ENCODE results near the gene SLC12A4.
"Not testable (repeated sequence)": the region's sequence is repeated elsewhere in the genome, so short reads cannot be mapped to it uniquely, and the experiment has no call there.

SLC12A4 gene

DNA sequence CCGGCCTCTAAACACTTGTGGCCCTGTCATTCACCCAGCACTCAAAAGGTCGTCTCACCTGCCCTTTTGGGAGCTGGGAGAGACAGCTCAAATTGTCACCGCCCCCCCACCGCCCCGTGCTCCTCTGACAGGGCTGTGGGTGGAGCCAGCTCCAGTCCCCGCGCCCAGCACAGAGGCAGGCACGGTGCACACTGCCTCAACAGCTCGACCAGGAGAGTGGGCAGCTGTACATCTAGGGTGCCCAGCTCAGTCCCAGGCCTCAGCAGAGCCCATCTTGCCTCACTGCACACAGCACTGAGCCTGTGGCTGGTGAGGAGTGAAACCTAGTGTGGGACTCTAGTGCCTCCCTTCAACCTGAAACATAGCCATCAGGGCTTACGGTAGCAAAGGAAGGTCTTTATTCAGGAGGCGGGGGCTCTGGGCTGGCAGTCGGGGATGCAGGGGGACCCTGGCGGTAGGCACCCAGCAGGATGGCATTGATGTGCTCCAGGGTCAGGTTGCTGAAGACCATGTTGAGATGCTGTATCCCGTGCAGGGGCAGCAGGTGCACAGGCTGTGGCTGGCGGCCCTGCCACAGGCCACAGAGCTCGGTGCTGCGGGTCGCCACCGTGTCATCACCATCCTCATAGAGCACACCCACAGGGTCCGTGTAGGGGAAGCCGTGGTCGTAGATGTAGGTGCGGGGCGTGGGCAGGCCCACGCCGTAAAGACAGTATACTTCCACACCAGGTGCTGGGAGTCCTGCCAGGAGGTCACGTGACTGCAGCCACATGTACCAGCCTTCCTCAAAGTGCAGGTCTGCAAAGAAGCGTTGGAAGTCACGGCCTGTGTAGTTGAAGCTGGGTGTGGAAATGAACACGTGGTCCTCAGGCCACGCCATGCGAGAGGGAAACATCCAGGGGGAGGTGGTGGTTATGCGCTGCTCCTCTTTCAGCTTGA lies 28.7 kb downstream of the SLC12A4 start:
- Histone ChIP-seq H3K4me1 (ENCODE audit: control insufficient read depth, insufficient read depth, low read length, unreplicated experiment) (peaks cover 14% of the 10 kb centered on the region), H3K27ac (ENCODE audit: low read depth, low read length) (no peak overlapping the region), H3K36me3 (ENCODE audit: insufficient read depth, low read length) (peaks cover 3% of the 10 kb centered on the region; the same call in 1 of the 2 replicates), H3K79me2 (ENCODE audit: control insufficient read depth, insufficient read depth, low read length, unreplicated experiment) (peaks cover 8% of the 10 kb centered on the region), H2AFZ (ENCODE audit: low read length, unreplicated experiment) (no peak overlapping the region), H3K4me3 (ENCODE audit: low read depth, low read length) (no peak overlapping the region), H3K27me3 (ENCODE audit: insufficient read depth, low read length) (no peaks in the 10 kb centered on the region)

DNA sequence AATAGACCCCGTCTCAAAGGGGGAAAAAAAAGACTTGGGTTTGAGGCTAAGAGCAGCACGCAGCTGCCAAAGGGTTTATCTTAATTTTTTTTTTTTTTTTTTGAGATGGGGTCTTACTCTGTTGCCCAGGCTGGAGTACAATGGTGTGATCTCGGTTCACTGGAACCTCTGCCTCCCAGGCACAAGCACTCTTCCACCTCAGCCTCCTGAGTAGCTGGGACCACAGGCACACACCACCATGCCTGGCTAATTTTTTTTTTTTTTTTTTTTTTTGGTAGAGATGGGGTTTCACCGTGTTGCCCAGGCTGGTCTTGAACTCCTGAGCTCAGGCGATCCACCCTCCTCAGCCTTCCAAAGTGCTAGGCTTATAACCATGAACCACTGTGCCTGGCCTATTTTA lies 30.7 kb downstream of the SLC12A4 start:
- H3K27me3 ChIP-seq (ENCODE audit: insufficient read depth, low read length); H2AFZ ChIP-seq (ENCODE audit: low read length, unreplicated experiment); H3K79me2 ChIP-seq (ENCODE audit: control insufficient read depth, insufficient read depth, low read length, unreplicated experiment); H3K4me3 ChIP-seq (ENCODE audit: low read depth, low read length); H3K36me3 ChIP-seq (ENCODE audit: insufficient read depth, low read length); H3K27ac ChIP-seq (ENCODE audit: low read depth, low read length): not testable (repeated sequence)
- peaks cover 17% of the 10 kb centered on the region for H3K4me1 ChIP-seq (ENCODE audit: control insufficient read depth, insufficient read depth, low read length, unreplicated experiment)

DNA sequence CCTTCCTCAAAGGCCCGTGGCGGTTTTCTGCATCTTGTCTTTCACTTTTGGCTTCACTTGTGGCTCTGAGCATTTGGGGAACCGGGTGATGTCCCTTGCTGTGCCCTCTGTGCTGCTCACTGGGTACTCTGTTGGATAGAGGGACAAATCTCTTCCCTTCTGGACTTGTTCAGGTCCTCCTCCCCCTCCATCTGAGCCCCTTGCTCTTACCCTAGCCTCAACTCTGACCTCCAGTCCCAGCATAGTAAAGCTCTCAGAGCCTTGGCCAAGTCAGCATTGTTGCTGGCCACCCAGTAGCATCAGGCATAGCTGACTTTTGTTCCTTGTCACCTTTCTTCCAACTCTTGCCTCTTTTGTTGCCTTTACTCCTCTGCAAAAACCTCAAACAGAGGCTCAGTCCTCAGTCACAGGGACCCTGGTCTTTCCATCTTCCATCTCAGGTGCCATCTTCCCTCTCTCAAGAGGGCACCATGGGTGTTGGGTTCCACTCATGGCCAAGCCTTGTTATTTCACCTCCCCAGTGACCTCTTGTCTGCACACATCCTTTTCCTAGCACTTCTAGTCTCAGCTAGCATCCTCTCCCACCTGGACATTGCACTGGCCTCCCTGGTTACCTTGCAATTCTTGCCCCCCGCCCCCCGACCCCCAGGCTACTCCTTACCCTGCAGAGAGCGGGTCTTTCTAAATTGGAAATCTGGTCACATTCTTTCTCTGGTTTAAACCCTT lies 31.4 kb downstream of the SLC12A4 start:
- H2AFZ ChIP-seq (ENCODE audit: low read length, unreplicated experiment) = no peak overlapping the region
- H3K4me1 ChIP-seq (ENCODE audit: control insufficient read depth, insufficient read depth, low read length, unreplicated experiment) = peaks cover 17% of the 10 kb centered on the region

DNA sequence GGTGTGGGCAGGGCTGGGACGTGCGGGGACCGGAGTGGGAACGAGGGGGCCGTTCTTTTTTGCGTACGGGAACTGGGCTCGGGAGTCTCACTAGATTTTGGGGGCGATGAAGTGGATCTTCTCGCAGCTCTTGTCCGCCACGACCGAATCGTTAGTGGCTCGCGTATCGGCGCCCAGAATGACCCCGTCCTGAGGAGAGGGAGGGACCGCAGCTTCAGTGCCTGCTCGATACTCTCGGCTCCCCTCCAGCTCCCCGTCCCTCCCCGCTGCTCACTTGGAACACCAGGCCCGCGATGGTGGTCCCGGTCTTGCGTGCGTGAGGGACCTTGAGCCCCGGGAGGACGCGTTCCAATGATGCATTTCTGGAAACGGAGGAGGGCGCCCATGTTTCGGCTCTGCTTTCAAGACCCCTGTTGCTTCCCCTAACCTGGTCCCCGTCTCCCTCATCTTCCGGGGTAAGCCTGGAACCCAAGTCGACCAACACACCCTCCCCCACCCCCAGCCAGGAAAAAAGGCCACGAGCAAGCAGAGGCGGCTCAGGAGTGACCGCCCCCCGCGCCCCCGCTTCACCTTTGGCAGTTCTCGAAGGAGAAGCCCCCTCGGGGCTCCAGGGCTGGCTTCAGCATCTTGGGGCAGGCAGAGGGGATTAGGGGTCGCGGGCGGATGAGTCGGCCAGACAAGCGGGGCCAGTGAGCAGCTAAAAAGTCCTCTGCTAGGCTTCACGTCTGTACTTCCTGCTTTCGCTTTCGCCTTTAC lies 32.1 kb downstream of the SLC12A4 start, which contains the start of gene PSMB10:
PSMB10 (minus strand) TSS at position 727 of the 756 bp plus-strand sequence; CDS start at position 626, 101 bp downstream.
- H3K79me2 ChIP-seq (ENCODE audit: control insufficient read depth, insufficient read depth, low read length, unreplicated experiment) = peaks cover 8% of the 10 kb centered on the region
- H3K27ac ChIP-seq (ENCODE audit: low read depth, low read length) = peak within 1 kb of the TSS; percentile 66
- peak within 1 kb of the TSS; percentile 36 for H2AFZ ChIP-seq (ENCODE audit: low read length, unreplicated experiment)
- H3K4me1 ChIP-seq (ENCODE audit: control insufficient read depth, insufficient read depth, low read length, unreplicated experiment) = peaks cover 17% of the 10 kb centered on the region
- peak within 1 kb of the TSS; percentile 90 for H3K4me3 ChIP-seq (ENCODE audit: low read depth, low read length)
- no peaks in the 10 kb centered on the region for H3K27me3 ChIP-seq (ENCODE audit: insufficient read depth, low read length)
- peaks cover 3% of the 10 kb centered on the region; the same call in 1 of the 2 replicates for H3K36me3 ChIP-seq (ENCODE audit: insufficient read depth, low read length)

More for the DNA sequence above, 31.4 kb downstream of the SLC12A4 start:
- peaks cover 8% of the 10 kb centered on the region for H3K79me2 ChIP-seq (ENCODE audit: control insufficient read depth, insufficient read depth, low read length, unreplicated experiment)
- peaks cover 3% of the 10 kb centered on the region; the same call in 1 of the 2 replicates for H3K36me3 ChIP-seq (ENCODE audit: insufficient read depth, low read length)
- peak overlapping the region; percentile 66 for H3K27ac ChIP-seq (ENCODE audit: low read depth, low read length)
- no peaks in the 10 kb centered on the region for H3K27me3 ChIP-seq (ENCODE audit: insufficient read depth, low read length)
- peak overlapping the region; percentile 90 for H3K4me3 ChIP-seq (ENCODE audit: low read depth, low read length)

DNA sequence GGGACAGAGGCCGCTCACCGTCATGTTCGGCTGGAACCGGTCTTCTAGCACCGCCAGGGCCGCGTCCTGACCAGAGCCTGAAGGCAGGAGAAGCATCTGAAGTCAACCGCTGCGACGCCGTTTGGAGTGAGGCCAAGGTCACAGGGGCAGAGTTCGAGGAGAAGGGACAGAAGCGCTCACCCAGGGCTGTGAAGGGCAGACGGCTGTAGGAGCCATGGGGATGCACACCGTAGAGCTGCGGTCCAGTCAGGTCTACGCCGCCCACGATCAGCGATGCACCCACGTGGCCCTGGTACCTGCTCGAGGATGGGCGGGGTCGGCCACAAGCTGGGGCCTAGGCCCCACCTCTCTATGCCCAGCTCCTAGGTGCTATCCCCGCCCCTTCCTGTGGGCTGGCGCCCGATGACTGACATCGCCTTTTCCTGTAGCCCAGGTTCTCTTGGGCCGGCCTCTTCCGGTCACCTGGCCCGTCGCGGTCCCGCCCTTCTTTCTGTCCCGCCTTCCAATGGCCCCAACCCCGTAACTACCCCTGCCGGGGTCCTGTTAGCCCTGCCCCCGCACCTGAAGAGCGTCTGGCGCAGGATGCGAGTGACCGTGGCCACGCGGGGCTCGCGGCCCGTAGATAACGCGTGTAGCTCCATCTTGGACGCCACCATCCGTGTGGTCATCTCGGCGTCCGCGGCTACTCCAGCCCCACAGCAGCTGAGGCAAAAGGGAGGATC lies 32.9 kb downstream of the SLC12A4 start:
- Histone ChIP-seq H3K4me3 (ENCODE audit: low read depth, low read length) (peak overlapping the region; percentile 90), H3K79me2 (ENCODE audit: control insufficient read depth, insufficient read depth, low read length, unreplicated experiment) (peaks cover 8% of the 10 kb centered on the region), H3K36me3 (ENCODE audit: insufficient read depth, low read length) (peaks cover 3% of the 10 kb centered on the region; the same call in 1 of the 2 replicates), H3K27me3 (ENCODE audit: insufficient read depth, low read length) (no peaks in the 10 kb centered on the region), H2AFZ (ENCODE audit: low read length, unreplicated experiment) (no peak overlapping the region), H3K4me1 (ENCODE audit: control insufficient read depth, insufficient read depth, low read length, unreplicated experiment) (peaks cover 17% of the 10 kb centered on the region), H3K27ac (ENCODE audit: low read depth, low read length) (peak overlapping the region; percentile 66)

DNA sequence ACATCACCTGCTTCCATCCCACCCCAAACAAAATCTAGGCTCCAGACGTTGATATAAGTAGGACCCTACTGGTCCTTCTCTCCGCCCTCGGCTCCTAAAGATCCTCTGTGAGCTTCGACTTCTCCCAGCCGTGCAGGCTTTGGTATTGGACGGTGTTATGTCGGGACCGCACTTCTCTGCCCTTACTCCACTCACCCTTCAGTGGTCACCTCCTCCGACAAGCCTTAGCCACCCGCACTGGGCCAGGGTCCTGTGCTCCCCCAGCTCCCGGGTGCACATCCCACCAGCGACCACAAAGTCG lies 33.4 kb downstream of the SLC12A4 start:
- Histone ChIP-seq H2AFZ (ENCODE audit: low read length, unreplicated experiment) (no peak overlapping the region), H3K79me2 (ENCODE audit: control insufficient read depth, insufficient read depth, low read length, unreplicated experiment) (peaks cover 6% of the 10 kb centered on the region), H3K4me3 (ENCODE audit: low read depth, low read length) (peak overlapping the region; percentile 90), H3K27me3 (ENCODE audit: insufficient read depth, low read length) (no peaks in the 10 kb centered on the region), H3K27ac (ENCODE audit: low read depth, low read length) (no peak overlapping the region), H3K4me1 (ENCODE audit: control insufficient read depth, insufficient read depth, low read length, unreplicated experiment) (peaks cover 17% of the 10 kb centered on the region), H3K36me3 (ENCODE audit: insufficient read depth, low read length) (peaks cover 3% of the 10 kb centered on the region; the same call in 1 of the 2 replicates)

DNA sequence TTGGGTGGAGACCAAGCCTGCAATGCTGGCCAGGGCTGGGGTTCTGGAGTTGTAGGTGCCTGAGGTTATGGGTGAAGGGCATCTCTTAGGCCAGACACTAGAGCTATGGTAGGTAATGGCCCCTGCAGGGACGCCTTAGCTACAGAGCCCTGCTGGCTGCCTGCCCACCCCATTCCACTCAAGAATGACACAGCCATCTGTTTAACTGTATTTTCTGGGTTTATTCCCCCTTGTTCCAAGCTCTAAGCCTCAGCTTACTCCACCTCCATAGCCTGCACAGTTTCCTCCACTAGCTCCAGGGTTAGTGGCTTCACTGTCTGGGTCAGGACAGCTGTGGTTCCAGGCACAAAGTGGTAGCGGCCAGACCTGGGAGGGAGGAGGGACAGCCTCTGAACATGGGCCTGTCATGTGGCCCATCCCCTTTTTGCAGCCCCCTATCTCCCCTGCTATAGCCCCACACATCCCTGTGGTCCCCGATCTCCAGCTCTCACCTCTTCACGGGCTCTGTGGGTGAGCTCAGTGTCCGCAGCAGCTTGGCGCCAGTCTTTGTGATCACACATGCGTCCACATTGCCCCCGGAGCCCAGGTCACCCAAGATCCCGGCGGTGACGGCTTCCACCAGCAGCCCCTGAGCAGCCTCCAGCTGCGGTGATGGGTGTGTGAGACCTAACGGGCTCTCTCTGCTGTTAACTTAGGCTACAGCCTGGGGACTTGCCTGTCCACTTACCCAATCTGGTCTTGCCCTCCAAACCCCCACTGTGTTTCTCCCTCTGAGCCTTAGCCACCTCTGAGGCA lies 33.9 kb downstream of the SLC12A4 start:
- Histone ChIP-seq H3K4me3 (ENCODE audit: low read depth, low read length) (peak overlapping the region; percentile 90), H2AFZ (ENCODE audit: low read length, unreplicated experiment) (no peak overlapping the region), H3K27ac (ENCODE audit: low read depth, low read length) (no peak overlapping the region)

DNA sequence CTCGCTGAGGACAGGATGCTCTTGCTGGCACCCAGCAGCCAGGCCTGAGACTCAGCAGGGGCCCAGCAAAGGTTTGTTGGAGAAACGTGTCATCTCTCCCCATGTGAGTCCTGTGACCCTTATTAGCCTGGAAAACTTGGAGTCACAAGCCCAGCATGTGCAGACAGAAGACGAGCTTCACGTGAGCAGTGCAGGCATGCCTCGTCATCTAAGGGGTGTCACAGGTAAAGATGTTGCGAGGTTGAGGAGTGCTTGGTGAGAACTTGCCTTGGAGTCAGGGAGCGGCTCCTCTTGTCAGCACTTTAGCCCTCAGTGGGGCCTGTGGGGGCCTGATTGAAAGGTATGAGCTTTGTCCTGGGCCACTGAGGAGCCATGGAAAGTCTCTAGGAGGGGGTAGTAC lies 34.6 kb downstream of the SLC12A4 start:
- Histone ChIP-seq H2AFZ (ENCODE audit: low read length, unreplicated experiment) (no peak overlapping the region), H3K4me3 (ENCODE audit: low read depth, low read length) (no peak overlapping the region), H3K27ac (ENCODE audit: low read depth, low read length) (no peak overlapping the region), H3K27me3 (ENCODE audit: insufficient read depth, low read length) (no peaks in the 10 kb centered on the region), H3K36me3 (ENCODE audit: insufficient read depth, low read length) (no peaks in the 10 kb centered on the region), H3K4me1 (ENCODE audit: control insufficient read depth, insufficient read depth, low read length, unreplicated experiment) (peaks cover 17% of the 10 kb centered on the region), H3K79me2 (ENCODE audit: control insufficient read depth, insufficient read depth, low read length, unreplicated experiment) (peaks cover 5% of the 10 kb centered on the region)

More for the DNA sequence above, 33.9 kb downstream of the SLC12A4 start:
- peaks cover 5% of the 10 kb centered on the region for H3K79me2 ChIP-seq (ENCODE audit: control insufficient read depth, insufficient read depth, low read length, unreplicated experiment)
- no peaks in the 10 kb centered on the region for H3K27me3 ChIP-seq (ENCODE audit: insufficient read depth, low read length)
- H3K4me1 ChIP-seq (ENCODE audit: control insufficient read depth, insufficient read depth, low read length, unreplicated experiment) = peaks cover 17% of the 10 kb centered on the region
- H3K36me3 ChIP-seq (ENCODE audit: insufficient read depth, low read length) = no peaks in the 10 kb centered on the region

DNA sequence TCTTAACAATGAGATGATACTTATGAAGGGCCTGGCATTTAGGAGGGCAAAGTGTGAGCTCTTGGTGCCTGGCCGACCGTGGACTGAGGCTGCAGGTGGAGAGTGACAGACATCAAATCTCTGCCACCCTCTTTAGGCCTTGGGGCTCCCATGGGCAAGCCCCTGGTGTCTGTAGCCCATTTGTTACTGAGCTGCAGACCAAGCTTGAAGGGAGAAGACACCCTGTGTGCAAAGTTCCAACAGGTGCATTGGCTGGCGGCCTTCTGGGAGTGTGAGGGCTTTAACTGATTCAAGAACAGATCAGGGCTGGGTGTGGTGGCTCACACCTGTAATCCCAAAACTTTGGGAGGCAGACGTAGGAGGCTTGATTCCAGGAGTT lies 36.0 kb downstream of the SLC12A4 start:
- H3K4me3 ChIP-seq (ENCODE audit: low read depth, low read length) = no peak overlapping the region
- peaks cover 5% of the 10 kb centered on the region for H3K79me2 ChIP-seq (ENCODE audit: control insufficient read depth, insufficient read depth, low read length, unreplicated experiment)
- no peak overlapping the region for H2AFZ ChIP-seq (ENCODE audit: low read length, unreplicated experiment)
- H3K27ac ChIP-seq (ENCODE audit: low read depth, low read length) = no peak overlapping the region
- H3K27me3 ChIP-seq (ENCODE audit: insufficient read depth, low read length) = no peaks in the 10 kb centered on the region
- peaks cover 15% of the 10 kb centered on the region for H3K4me1 ChIP-seq (ENCODE audit: control insufficient read depth, insufficient read depth, low read length, unreplicated experiment)
- no peaks in the 10 kb centered on the region for H3K36me3 ChIP-seq (ENCODE audit: insufficient read depth, low read length)
